Nephron progenitor cell (in vitro differentiated cells): ENCODE results near the gene DMD.
A peak's percentile ranks its signal among the peaks of the same experiment; 100 is the strongest.

Source experiments
- DNase-seq: peaks from one replicate; pipeline ENCODE4 v3.0.0; 2021
- H3K27ac Mint-ChIP-seq: 2 replicates; pipeline ENCODE4 v1.8.0; 2021; ENCODE audit warnings: mild to moderate bottlenecking, moderate library complexity, mixed read lengths
- H3K27me3 Mint-ChIP-seq: 2 replicates; pipeline ENCODE4 v1.8.0; 2021; ENCODE audit warnings: mild to moderate bottlenecking, low read depth, mixed read lengths; ENCODE audit not compliant: poor library complexity
- H3K36me3 Mint-ChIP-seq: 2 replicates; pipeline ENCODE4 v1.8.0; 2021; ENCODE audit warnings: low read depth, mixed read lengths
- H3K4me1 Mint-ChIP-seq: 2 replicates; pipeline ENCODE4 v1.8.0; 2021; ENCODE audit warnings: mixed read lengths
- H3K4me3 Mint-ChIP-seq: 2 replicates; pipeline ENCODE4 v1.8.0; 2021; ENCODE audit warnings: mild to moderate bottlenecking, moderate library complexity, mixed read lengths
- H3K9me3 Mint-ChIP-seq: 2 replicates; pipeline ENCODE4 v1.8.0; 2021; ENCODE audit warnings: mild to moderate bottlenecking, moderate library complexity, mixed read lengths
- TF ChIP-seq, protein P1 (sequence below): fragments of 200-600 bp; sonication (generic); IDR thresholded peaks from 2 replicates; pipeline ENCODE4 v1.5.0; 2021; ENCODE audit warnings: antibody characterized with exemption

DMD gene

DNA sequence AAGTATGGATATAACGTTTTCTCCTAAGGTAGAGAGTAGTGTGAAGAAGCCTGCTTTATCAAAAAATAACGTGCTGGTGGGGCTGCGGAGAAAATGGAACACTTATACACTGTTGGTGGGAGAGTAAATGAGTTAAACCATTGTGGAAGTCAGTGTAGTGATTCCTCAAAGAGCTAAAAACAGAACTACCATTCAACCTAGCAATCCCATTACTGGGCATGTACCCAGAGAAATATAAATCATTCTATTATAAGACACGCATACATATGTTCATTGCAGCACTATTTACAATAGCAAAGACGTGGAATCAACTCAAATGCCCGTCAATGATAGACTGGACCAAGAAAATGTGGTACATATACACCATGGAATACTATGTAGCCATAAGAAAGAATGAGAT is 196.4 kb downstream of the DMD start:
- Mint-ChIP-seq H3K4me3 (no peak overlapping the region), H3K27ac (no peak overlapping the region), H3K4me1 (no peaks in the 10 kb centered on the region), H3K36me3 (no peaks in the 10 kb centered on the region), H3K27me3 (no peaks in the 10 kb centered on the region), H3K9me3 (no peaks in the 10 kb centered on the region)
- TF ChIP-seq, protein P1, sequence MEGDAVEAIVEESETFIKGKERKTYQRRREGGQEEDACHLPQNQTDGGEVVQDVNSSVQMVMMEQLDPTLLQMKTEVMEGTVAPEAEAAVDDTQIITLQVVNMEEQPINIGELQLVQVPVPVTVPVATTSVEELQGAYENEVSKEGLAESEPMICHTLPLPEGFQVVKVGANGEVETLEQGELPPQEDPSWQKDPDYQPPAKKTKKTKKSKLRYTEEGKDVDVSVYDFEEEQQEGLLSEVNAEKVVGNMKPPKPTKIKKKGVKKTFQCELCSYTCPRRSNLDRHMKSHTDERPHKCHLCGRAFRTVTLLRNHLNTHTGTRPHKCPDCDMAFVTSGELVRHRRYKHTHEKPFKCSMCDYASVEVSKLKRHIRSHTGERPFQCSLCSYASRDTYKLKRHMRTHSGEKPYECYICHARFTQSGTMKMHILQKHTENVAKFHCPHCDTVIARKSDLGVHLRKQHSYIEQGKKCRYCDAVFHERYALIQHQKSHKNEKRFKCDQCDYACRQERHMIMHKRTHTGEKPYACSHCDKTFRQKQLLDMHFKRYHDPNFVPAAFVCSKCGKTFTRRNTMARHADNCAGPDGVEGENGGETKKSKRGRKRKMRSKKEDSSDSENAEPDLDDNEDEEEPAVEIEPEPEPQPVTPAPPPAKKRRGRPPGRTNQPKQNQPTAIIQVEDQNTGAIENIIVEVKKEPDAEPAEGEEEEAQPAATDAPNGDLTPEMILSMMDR: no peak
- no peak for DNase-seq

DNA sequence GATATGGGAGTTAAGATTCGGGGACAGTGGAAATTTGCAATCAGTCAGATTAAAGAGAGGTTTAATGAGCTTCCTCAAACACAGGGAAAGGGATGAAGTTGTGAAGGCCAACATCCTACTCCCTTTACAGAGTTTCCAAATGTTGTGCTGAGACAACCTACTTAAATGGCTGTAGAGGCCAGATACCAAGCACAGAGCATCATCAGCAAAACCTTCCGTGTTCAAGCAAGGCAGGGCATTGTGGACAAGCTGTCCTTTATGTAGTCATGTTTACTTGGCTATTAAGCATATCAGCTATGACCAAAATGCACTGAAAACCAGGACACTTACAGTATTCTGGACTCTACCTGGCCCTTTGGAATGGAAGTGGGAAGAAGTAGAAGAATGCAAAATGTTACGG is 197.3 kb downstream of the DMD start:
- no peak overlapping the region for H3K4me3 Mint-ChIP-seq
- H3K27me3 Mint-ChIP-seq: no peaks in the 10 kb centered on the region
- no peaks in the 10 kb centered on the region for H3K9me3 Mint-ChIP-seq
- TF ChIP-seq, protein P1: no peak
- no peaks in the 10 kb centered on the region for H3K4me1 Mint-ChIP-seq
- H3K36me3 Mint-ChIP-seq: no peaks in the 10 kb centered on the region
- H3K27ac Mint-ChIP-seq: no peak overlapping the region
- no peak for DNase-seq

DNA sequence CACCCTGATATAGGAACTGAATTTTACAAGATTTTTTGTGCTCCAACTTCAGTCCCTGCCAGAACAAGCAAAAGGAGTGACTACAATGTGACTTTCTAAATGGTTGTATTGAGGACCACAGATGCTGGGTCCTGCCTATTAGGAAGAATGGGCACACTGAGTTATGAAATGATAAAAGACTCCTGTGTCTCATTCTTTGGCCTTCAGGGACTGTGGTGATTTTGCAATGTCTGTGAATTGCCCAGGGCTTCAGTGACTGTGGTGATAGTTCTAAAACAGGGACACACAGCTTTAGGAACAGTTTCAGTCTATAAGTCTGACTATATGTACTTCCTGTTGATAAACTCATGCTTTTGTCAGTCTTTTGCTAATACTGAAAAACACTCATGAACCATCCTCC is 210.2 kb downstream of the DMD start:
- DNase-seq: no peak
- Mint-ChIP-seq H3K4me3 (no peak overlapping the region), H3K27ac (no peak overlapping the region), H3K27me3 (peaks cover 4% of the 10 kb centered on the region), H3K36me3 (no peaks in the 10 kb centered on the region), H3K4me1 (no peaks in the 10 kb centered on the region), H3K9me3 (no peaks in the 10 kb centered on the region)
- TF ChIP-seq, protein P1: no peak

DNA sequence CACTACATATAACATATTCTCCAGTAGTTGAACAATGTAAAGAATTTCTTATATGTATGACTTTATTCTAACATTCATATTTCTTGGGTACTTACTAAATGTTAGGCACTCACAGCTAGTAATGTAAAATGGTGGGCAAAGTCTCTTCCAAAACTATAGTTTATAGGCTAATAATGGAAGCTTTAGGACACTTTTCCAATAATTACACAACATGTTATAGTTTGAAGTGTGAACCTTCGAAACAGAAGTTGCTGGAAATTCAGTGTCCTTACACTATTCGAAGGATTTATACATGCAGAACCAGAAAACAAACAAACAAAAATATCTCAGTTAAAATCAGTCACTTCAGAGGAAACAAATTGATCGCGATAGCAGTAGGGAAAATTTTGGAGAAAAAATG is 212.6 kb downstream of the DMD start:
- Mint-ChIP-seq H3K4me3 (no peak overlapping the region), H3K4me1 (no peaks in the 10 kb centered on the region), H3K27ac (no peak overlapping the region), H3K9me3 (no peaks in the 10 kb centered on the region), H3K27me3 (peaks cover 4% of the 10 kb centered on the region), H3K36me3 (no peaks in the 10 kb centered on the region)
- no peak for DNase-seq
- TF ChIP-seq, protein P1: no peak

DNA sequence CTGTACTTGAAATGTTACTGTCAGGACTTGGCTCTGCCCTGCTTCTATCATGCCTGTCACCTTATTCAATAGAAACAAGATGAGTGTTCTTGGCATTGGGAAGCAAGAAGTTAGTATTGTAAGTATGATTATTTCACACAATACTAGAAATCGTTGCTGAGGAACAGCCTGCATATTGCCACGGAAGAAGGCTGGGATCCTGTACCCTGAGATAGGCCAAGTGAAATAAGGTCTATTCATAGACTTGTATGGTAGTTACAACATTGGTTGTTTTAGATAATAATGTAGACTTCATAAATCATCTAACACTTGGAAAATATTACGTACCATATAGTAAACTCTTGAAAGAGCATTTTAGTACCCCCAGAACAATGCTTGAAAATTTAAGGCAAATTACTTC is 215.9 kb downstream of the DMD start:
- DNase-seq: no peak
- no peak overlapping the region for H3K27ac Mint-ChIP-seq
- H3K4me1 Mint-ChIP-seq: no peaks in the 10 kb centered on the region
- H3K9me3 Mint-ChIP-seq: no peaks in the 10 kb centered on the region
- TF ChIP-seq, protein P1: no peak
- no peak overlapping the region for H3K4me3 Mint-ChIP-seq
- no peaks in the 10 kb centered on the region for H3K36me3 Mint-ChIP-seq
- H3K27me3 Mint-ChIP-seq: peaks cover 4% of the 10 kb centered on the region

DNA sequence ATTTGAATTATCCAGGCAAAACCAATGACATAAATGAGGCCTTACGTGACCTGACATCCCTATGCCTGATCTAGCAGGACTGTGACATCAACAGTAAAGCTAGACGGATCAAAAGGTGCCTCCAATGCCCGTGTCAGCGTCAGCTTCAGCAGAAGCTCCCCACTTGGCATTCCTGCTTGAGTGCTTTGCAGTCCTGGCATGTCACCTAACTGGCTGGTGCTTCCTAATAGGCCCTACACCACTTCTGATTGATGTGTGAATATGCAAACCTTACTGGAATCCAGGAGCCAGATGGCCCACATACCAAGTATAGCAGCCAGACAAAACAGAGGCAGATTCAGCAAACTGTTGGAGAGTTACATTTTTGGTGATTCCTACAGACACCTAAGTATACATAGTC is 224.2 kb downstream of the DMD start:
- Mint-ChIP-seq H3K9me3 (no peaks in the 10 kb centered on the region), H3K27me3 (no peaks in the 10 kb centered on the region), H3K27ac (no peak overlapping the region), H3K36me3 (no peaks in the 10 kb centered on the region), H3K4me3 (no peak overlapping the region), H3K4me1 (no peaks in the 10 kb centered on the region)
- DNase-seq: peak; percentile 13
- TF ChIP-seq, protein P1: no peak
